GM12872 (cell line): ENCODE data around the gene IL3.

Source experiments
- CTCF ChIP-seq: IDR thresholded peaks from 3 replicates; pipeline ENCODE4 v1.5.1; 2011; ENCODE audit warnings: low read depth, mild to moderate bottlenecking, low read length, moderate library complexity; ENCODE audit not compliant: insufficient read depth

The IL3 gene

GRCh38 chr5:132059043-132059695 lies 1.3 kb upstream of the IL3 start:
- TF ChIP-seq CTCF = no peak

GRCh38 chr5:132059696-132060500 lies 557 bp upstream of the IL3 start:
- no peak for TF ChIP-seq CTCF

GRCh38 chr5:132063090-132063911 lies 2.8 kb downstream of the IL3 start:
- peak; percentile 97 for TF ChIP-seq CTCF

- TF ChIP-seq CTCF = no peak
Observed at GRCh38 chr5:132064140-132064539, 3.7 kb downstream of the IL3 start.

GRCh38 chr5:132064738-132065331 lies 4.4 kb downstream of the IL3 start:
- peak; percentile 100 for TF ChIP-seq CTCF

- TF ChIP-seq CTCF = peak; percentile 56
Observed at GRCh38 chr5:132065351-132065937, 5.0 kb downstream of the IL3 start.
